HUDEP-2 (cell line): ENCODE data around the gene NEK7.

ENCODE experiments used
- DNase-seq, 76 experiments: peaks; one replicate each; lab custom pipeline; 2025; ENCODE audit not compliant: unreplicated experiment in 76 of 76; lab: John Stamatoyannopoulos, UW

NEK7 gene

GRCh38 chr1:198246337-198246736 is 89.5 kb downstream of the NEK7 start:
- no peak for DNase-seq

GRCh38 chr1:198253259-198253658 is 96.5 kb downstream of the NEK7 start:
- no peak for DNase-seq

GRCh38 chr1:198253668-198254067 is 96.9 kb downstream of the NEK7 start:
- DNase-seq = no peak

GRCh38 chr1:198254521-198254920 is 97.7 kb downstream of the NEK7 start:
- DNase-seq = no peak

GRCh38 chr1:198254948-198255347 is 98.2 kb downstream of the NEK7 start:
- DNase-seq = no peak

GRCh38 chr1:198255784-198256183 is 99.0 kb downstream of the NEK7 start:
- DNase-seq = no peak

- DNase-seq = no peak
These were observed 101.7 kb downstream of the NEK7 start for GRCh38 chr1:198258491-198258890.

GRCh38 chr1:198259333-198260074 is 102.7 kb downstream of the NEK7 start:
- no peak for DNase-seq

- no peak for DNase-seq
These were observed 105.1 kb downstream of the NEK7 start for GRCh38 chr1:198261886-198262285.

GRCh38 chr1:198263186-198263585 is 106.4 kb downstream of the NEK7 start:
- DNase-seq = no peak

- peak in 4 of 76 experiments; percentile 4 to 32 (median 22) for DNase-seq
These were observed 107.5 kb downstream of the NEK7 start for GRCh38 chr1:198264282-198264681.

GRCh38 chr1:198265073-198265661 is 108.4 kb downstream of the NEK7 start:
- peak in 58 of 76 experiments; percentile 1 to 88 (median 46) for DNase-seq

- no peak for DNase-seq
These were observed 110.3 kb downstream of the NEK7 start for GRCh38 chr1:198267056-198267455.

- no peak for DNase-seq
These were observed 111.1 kb downstream of the NEK7 start for GRCh38 chr1:198267921-198268320.

GRCh38 chr1:198268784-198269645 is 112.2 kb downstream of the NEK7 start:
- no peak for DNase-seq

GRCh38 chr1:198269646-198269940 is 112.8 kb downstream of the NEK7 start:
- DNase-seq = no peak

GRCh38 chr1:198270273-198270828 is 113.6 kb downstream of the NEK7 start:
- no peak for DNase-seq

- DNase-seq = no peak
These were observed 114.7 kb downstream of the NEK7 start for GRCh38 chr1:198271467-198271866.

GRCh38 chr1:198272492-198272891 is 115.7 kb downstream of the NEK7 start:
- peak in 7 of 76 experiments; percentile 9 to 48 (median 27) for DNase-seq

- DNase-seq = no peak
These were observed 117.0 kb downstream of the NEK7 start for GRCh38 chr1:198273748-198274295.

GRCh38 chr1:198275597-198275996 is 118.8 kb downstream of the NEK7 start:
- DNase-seq = peak in 1 of 76 experiments; percentile 17
